ENCODE results near the gene NSD2. TPM values are rescaled to one million over a fixed set of nuclear protein-coding genes. Genes with fewer than 3 reads are reported as not detected.

The NSD2 gene
- total and polyA plus RNA-seq, 2 experiments from 2014 or later, result 25.7 to 30.8 TPM

DNA sequence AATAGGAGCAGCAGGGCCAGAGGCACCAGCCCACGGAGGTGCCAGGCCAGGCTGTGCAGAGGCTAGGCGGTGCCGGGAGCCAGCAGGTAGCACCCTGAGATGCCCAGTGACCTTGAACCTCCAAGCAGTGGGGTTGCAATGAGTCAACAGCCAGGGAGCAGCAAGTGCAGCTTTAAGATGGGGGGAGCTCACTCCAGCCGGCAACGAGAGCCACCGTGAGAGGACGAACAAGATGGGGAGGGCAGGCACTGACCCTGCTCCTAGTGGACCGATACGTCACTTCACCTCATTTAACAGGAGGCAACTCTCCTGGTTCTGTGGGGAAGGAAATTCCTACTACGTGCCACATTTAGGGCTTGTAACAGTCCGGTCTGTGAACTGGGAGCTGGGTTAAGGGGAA is 20.0 kb upstream of the NSD2 start:
- Histone ChIP-seq H2AFZ (no peak overlapping the region), H3K79me2 (peaks cover 73% of the 10 kb centered on the region), H4K20me1 (ENCODE audit: insufficient read depth, poor library complexity, severe bottlenecking) (peaks cover 27% of the 10 kb centered on the region), H3K9me3 (ENCODE audit: low read depth) (no peaks in the 10 kb centered on the region), H3K4me1 (ENCODE audit: insufficient read depth) (peaks cover 4% of the 10 kb centered on the region), H3K9me2 (replicated peaks; ENCODE audit: insufficient read depth) (no peaks in the 10 kb centered on the region), H3K27me3 (no peaks in the 10 kb centered on the region), H3K27ac (no peak overlapping the region), H3K4me2 (no peak overlapping the region), H3K4me3 (no peak overlapping the region), H3K36me3 (replicated peaks; ENCODE audit: insufficient read depth, low read depth) (no peaks in the 10 kb centered on the region)
- TF ChIP-seq EZH2 (IDR thresholded peaks at IDR 0.05; ENCODE audit: borderline replicate concordance), result no peak
- TF ChIP-seq, protein P1, sequence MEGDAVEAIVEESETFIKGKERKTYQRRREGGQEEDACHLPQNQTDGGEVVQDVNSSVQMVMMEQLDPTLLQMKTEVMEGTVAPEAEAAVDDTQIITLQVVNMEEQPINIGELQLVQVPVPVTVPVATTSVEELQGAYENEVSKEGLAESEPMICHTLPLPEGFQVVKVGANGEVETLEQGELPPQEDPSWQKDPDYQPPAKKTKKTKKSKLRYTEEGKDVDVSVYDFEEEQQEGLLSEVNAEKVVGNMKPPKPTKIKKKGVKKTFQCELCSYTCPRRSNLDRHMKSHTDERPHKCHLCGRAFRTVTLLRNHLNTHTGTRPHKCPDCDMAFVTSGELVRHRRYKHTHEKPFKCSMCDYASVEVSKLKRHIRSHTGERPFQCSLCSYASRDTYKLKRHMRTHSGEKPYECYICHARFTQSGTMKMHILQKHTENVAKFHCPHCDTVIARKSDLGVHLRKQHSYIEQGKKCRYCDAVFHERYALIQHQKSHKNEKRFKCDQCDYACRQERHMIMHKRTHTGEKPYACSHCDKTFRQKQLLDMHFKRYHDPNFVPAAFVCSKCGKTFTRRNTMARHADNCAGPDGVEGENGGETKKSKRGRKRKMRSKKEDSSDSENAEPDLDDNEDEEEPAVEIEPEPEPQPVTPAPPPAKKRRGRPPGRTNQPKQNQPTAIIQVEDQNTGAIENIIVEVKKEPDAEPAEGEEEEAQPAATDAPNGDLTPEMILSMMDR (IDR thresholded peaks at IDR 0.05; ENCODE audit: poor library complexity), result no peak
- TF ChIP-seq EZH2phosphoT487 (IDR thresholded peaks at IDR 0.05; ENCODE audit: low read depth, severe bottlenecking, unreplicated experiment), result no peak
- DNase-seq (ENCODE audit: low spot score), result no peak
- 87% methylated on average over 11 of the region's 11 CpGs for whole genome bisulfite sequencing (ENCODE audit: low lambda C conversion rate, missing lambda C conversion rate)

DNA sequence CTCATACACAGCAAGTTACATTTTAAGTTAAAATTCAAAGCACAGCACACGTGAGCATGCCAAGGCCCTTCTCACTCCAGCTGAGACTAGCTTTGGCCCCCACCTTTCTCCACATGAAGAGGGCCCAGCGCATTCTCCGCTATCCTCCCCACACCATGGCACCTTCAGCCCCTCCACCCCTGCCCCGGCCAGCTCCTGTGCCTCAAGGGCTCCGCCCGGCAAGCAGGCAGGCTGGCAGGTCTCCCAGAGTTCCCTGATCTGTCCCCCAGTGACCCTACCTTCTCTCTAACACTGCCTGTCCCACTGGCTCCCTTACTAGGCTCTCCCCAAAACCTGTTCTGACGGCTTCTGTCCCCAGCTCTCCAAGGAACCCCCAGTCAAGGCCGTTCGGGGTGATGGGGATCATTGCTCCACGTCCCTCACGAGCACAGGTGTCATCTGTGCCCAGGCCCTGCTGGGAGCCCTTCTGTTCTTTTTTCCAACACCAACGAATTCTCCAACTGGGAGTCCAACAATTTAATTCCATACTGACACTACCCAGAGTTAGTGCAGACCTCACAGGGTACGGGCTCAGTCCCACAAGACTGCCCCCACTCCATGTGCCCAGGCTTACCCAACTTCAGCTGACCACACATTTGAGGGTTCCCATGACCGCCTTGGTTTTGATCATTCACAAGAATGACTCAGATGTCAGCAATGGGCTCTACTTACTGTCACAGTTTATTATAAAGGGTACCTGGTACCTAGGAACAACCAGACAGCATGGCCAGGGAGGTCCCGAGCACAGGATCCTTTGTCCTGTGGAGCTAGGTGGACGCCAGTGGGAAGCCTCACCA is 19.4 kb upstream of the NSD2 start:
- Histone ChIP-seq H3K4me2 (no peak overlapping the region), H3K9me3 (ENCODE audit: low read depth) (no peaks in the 10 kb centered on the region), H3K79me2 (peaks cover 74% of the 10 kb centered on the region), H3K9me2 (replicated peaks; ENCODE audit: insufficient read depth) (no peaks in the 10 kb centered on the region), H3K4me3 (no peak overlapping the region), H4K20me1 (ENCODE audit: insufficient read depth, poor library complexity, severe bottlenecking) (peaks cover 27% of the 10 kb centered on the region), H3K27ac (no peak overlapping the region), H3K27me3 (no peaks in the 10 kb centered on the region), H3K36me3 (replicated peaks; ENCODE audit: insufficient read depth, low read depth) (no peaks in the 10 kb centered on the region), H3K4me1 (ENCODE audit: insufficient read depth) (peaks cover 4% of the 10 kb centered on the region), H2AFZ (no peak overlapping the region)
- DNase-seq (ENCODE audit: low spot score), result no peak
- TF ChIP-seq, protein P1 (IDR thresholded peaks at IDR 0.05; ENCODE audit: poor library complexity), result no peak
- TF ChIP-seq EZH2 (IDR thresholded peaks at IDR 0.05; ENCODE audit: borderline replicate concordance), result no peak
- no peak for TF ChIP-seq EZH2phosphoT487 (IDR thresholded peaks at IDR 0.05; ENCODE audit: low read depth, severe bottlenecking, unreplicated experiment)
- 96% methylated on average over 16 of the region's 16 CpGs for WGBS (ENCODE audit: low lambda C conversion rate, missing lambda C conversion rate)

DNA sequence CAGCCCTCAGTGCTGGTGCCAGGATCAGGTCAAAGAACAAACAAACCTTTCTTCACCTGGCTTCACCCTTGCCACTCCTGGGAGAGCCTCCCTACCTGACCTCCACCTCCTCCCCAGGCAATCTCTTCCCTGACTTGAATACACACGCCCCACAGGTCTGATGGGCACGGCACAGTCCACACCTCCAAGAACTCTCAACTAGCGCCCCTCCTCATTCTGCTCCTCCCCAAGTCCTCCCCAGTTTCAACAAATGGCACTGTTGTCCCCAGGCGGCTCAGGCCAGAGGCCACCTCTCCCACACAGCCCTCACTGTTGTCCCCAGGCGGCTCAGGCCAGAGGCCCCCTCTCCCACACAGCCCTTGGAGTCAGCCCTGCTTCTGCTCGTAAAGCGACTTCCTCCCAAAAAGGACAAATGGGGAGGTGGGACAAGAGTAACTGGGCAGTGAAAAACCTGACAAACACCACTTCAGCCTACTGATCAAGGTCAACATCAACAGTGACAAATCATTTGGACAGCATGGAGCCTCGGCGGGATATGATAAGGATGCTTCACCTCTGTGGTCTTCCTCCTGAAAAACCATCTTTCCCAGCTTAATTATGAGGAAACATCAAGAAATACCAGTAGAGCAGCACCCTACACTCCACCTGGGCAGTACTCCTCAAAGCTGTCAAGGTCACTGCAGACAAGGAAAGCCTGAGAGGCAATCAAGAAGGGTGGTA is 18.1 kb upstream of the NSD2 start:
- TF ChIP-seq EZH2 (IDR thresholded peaks at IDR 0.05; ENCODE audit: borderline replicate concordance) (no peak), EZH2phosphoT487 (IDR thresholded peaks at IDR 0.05; ENCODE audit: low read depth, severe bottlenecking, unreplicated experiment) (no peak)
- TF ChIP-seq, protein P1 (IDR thresholded peaks at IDR 0.05; ENCODE audit: poor library complexity), result no peak
- Histone ChIP-seq H3K4me2 (no peak overlapping the region), H3K9me2 (replicated peaks; ENCODE audit: insufficient read depth) (no peaks in the 10 kb centered on the region), H3K27me3 (no peaks in the 10 kb centered on the region), H3K4me1 (ENCODE audit: insufficient read depth) (peaks cover 15% of the 10 kb centered on the region), H3K36me3 (replicated peaks; ENCODE audit: insufficient read depth, low read depth) (no peaks in the 10 kb centered on the region), H4K20me1 (ENCODE audit: insufficient read depth, poor library complexity, severe bottlenecking) (peaks cover 27% of the 10 kb centered on the region), H2AFZ (no peak overlapping the region), H3K9me3 (ENCODE audit: low read depth) (no peaks in the 10 kb centered on the region), H3K27ac (no peak overlapping the region), H3K4me3 (no peak overlapping the region), H3K79me2 (peaks cover 75% of the 10 kb centered on the region)
- no peak for DNase-seq (ENCODE audit: low spot score)
- 90% methylated on average over 9 of the region's 9 CpGs for WGBS (ENCODE audit: low lambda C conversion rate, missing lambda C conversion rate)
